Measurements from ENCODE around the gene ESPNL. TPM values are rescaled to one million over a fixed set of nuclear protein-coding genes. Genes with fewer than 3 reads are reported as not detected.

ESPNL gene
- polyA plus RNA-seq, 1 donor from 2014 or later, result 5.5 TPM

GRCh38 chr2:238132463-238133450, 32.6 kb downstream of the ESPNL start:
- no peak overlapping the region for H3K27ac Mint-ChIP-seq
- peaks cover 2% of the 10 kb centered on the region for H3K27me3 Mint-ChIP-seq
- H3K4me1 Mint-ChIP-seq, result no peaks in the 10 kb centered on the region
- peak overlapping the region in 1 of 4 donors; percentile 60 for H3K4me3 Mint-ChIP-seq
- H3K36me3 Mint-ChIP-seq, result no peaks in the 10 kb centered on the region
- no peaks in the 10 kb centered on the region for H3K9me3 Mint-ChIP-seq

DNA sequence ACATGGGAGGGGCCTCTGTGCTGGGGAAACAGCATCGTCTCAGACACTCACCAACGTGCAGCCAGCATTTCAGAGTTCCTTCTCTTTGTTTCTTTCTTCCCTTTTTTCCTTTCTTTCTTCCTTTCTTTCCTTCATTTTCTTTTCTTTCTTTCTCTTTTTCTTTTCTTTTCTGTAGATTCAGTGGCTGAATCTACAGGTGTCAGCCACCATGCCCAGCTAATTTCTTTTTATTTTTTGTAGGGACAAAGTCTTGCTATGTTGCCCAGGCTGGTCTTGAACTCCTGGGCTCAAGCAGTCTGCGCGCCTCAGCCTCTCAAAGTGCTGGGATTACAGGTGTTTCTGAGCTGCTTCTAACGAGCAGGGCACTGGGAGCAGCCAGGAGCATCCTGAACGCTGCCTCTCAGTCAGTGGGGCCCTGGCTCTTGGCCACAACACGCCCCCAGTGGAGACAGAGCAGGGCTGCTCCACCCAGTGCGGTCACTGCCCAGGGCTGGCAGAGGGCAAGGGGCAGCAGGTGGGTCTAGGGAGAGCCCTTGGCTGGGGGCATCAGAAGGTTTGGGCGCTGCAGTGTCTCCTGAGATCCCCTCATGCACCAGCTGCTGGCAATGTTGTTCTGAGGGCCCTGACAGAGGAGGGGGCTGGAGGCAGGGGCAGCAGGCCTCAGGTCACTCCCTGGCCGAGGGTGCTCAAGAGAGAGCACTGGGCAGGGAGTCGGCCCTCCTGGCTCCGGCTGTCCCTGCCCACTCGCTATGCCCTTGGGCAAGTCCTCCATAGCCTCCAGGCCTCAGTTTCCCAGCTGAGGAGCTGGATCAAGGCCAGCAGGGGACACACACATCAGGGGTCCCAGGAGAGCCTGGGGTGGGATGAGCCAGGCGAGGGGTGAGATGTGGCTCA, 33.6 kb downstream of the ESPNL start:
- Mint-ChIP-seq H3K4me1 (peaks cover 0 to 3% (median 0%) of the 10 kb centered on the region in 3 donors), H3K4me3 (no peak overlapping the region), H3K36me3 (no peaks in the 10 kb centered on the region), H3K9me3 (no peaks in the 10 kb centered on the region), H3K27me3 (peaks cover 2% of the 10 kb centered on the region), H3K27ac (no peak overlapping the region)

DNA sequence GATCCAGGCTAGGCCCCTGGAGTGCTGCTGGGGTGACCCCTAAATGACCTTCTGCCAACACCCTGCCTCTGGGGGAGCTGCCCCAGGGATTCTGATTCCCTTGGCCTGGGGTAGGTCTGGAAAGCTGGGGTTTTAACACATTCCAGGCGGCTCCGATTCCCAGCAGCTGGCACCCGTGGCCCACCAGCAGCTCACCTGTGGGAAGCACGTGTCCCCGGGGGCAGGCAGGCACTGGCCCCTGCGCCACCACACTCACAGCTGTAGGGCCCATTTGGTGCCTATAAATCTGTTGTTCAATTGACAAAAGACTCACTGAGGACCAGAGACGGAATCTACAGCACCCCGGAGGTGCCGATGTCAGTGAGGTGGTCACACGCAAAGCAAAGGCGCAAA, 34.2 kb downstream of the ESPNL start:
- Mint-ChIP-seq H3K4me1 (peaks cover 0 to 3% (median 0%) of the 10 kb centered on the region in 3 donors), H3K36me3 (no peaks in the 10 kb centered on the region), H3K4me3 (no peak overlapping the region), H3K9me3 (no peaks in the 10 kb centered on the region), H3K27ac (no peak overlapping the region), H3K27me3 (peaks cover 2% of the 10 kb centered on the region)

- Mint-ChIP-seq H3K27ac (no peak overlapping the region), H3K9me3 (no peaks in the 10 kb centered on the region), H3K4me3 (no peak overlapping the region), H3K4me1 (peaks cover 0 to 3% (median 0%) of the 10 kb centered on the region in 3 donors), H3K27me3 (peaks cover 2% of the 10 kb centered on the region), H3K36me3 (no peaks in the 10 kb centered on the region)
Observed at GRCh38 chr2:238135601-238136150, 35.5 kb downstream of the ESPNL start.

- no peaks in the 10 kb centered on the region for H3K36me3 Mint-ChIP-seq
- peaks cover 0 to 6% (median 0%) of the 10 kb centered on the region in 3 donors for H3K4me1 Mint-ChIP-seq
- H3K27me3 Mint-ChIP-seq, result peaks cover 5% of the 10 kb centered on the region
- peak overlapping the region in 1 of 3 donors; percentile 40 for H3K27ac Mint-ChIP-seq
- peak overlapping the region in 1 of 4 donors; percentile 41 for H3K4me3 Mint-ChIP-seq
- no peaks in the 10 kb centered on the region for H3K9me3 Mint-ChIP-seq
Observed at GRCh38 chr2:238136820-238137537, 36.8 kb downstream of the ESPNL start.

DNA sequence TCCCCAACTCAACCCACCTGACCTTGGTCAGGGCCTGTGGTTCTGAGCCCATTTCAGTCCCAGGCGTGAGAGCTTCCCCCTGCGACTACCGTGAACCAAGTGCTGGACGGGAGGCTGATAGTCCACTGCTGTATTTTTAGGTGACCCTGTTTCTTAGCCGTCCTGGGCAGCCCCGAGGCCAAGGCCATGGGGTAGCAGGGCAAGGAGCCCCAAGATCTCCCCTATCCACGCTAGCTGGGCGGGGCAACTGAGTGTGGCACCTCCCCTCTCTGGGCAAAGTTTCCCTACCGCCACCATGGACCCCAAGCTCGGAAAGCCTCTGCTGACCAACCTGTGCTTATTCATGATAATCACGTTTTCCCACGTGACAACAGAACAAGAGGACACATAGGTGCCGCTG, 37.7 kb downstream of the ESPNL start:
- no peaks in the 10 kb centered on the region for H3K9me3 Mint-ChIP-seq
- H3K4me1 Mint-ChIP-seq, result peaks cover 0 to 6% (median 0%) of the 10 kb centered on the region in 3 donors
- H3K36me3 Mint-ChIP-seq, result no peaks in the 10 kb centered on the region
- peaks cover 5% of the 10 kb centered on the region for H3K27me3 Mint-ChIP-seq
- H3K4me3 Mint-ChIP-seq, result no peak overlapping the region
- H3K27ac Mint-ChIP-seq, result no peak overlapping the region

DNA sequence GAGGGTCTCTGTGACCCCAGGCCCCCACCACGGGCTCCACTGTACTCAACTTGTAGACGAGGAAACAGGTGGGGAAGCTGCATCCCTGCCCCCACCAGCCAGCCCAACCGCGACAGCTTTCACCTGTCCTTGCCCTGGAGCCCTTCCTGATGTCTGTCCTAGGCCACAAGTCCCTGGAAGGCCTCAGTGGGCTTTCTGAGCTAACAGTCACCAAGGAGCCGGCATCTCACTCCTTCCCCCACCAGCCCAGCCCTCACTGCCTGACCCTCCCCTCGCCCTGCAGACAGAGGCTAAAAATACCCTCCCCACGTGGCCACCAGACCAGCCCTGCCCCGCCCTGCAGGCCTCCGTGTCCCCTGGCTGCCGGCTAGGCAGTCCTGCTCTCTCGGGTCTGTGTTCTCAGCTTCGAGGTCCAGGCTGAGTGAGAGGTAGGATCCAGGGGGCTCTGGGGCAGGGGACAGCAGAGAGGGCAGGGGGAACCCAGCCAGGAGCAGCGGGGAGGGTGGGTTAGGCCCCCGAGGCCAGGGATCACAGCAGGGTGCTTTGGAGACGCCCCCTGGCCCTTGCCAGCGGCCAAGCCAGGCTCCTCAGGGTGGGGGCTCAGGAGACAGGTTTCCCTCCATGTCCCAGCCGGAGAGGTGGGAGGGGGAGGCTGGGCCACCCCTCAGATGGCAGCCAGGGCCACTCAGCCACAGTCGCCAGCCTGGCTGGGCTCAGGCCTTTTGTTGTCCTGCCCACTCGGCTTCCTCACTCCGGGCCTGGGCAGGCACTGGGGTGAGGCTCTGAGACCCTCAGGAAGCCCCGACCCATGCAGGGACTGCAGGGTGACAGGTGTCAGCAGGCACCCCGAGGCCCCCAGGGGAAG, 38.4 kb downstream of the ESPNL start, which contains the start of gene KLHL30:
KLHL30 (plus strand) TSS at position 338 of the 865 bp plus-strand sequence. CDS start 2,087 bp downstream, outside the sequence.
- peak within 1 kb of the TSS in 3 of 4 donors; percentile 25 to 83 (median 28) for H3K4me3 Mint-ChIP-seq
- no peaks in the 10 kb centered on the region for H3K36me3 Mint-ChIP-seq
- H3K27me3 Mint-ChIP-seq, result peaks cover 5% of the 10 kb centered on the region
- H3K27ac Mint-ChIP-seq, result peak within 1 kb of the TSS in 1 of 3 donors; percentile 40
- H3K4me1 Mint-ChIP-seq, result peaks cover 0 to 6% (median 0%) of the 10 kb centered on the region in 3 donors
- no peaks in the 10 kb centered on the region for H3K9me3 Mint-ChIP-seq

GRCh38 chr2:238139196-238140039, 39.3 kb downstream of the ESPNL start:
- H3K27ac Mint-ChIP-seq, result no peak overlapping the region
- peak overlapping the region in 3 of 4 donors; percentile 25 to 83 (median 28) for H3K4me3 Mint-ChIP-seq
- H3K9me3 Mint-ChIP-seq, result no peaks in the 10 kb centered on the region
- H3K36me3 Mint-ChIP-seq, result no peaks in the 10 kb centered on the region
- peaks cover 4% of the 10 kb centered on the region for H3K27me3 Mint-ChIP-seq
- H3K4me1 Mint-ChIP-seq, result peaks cover 0 to 6% (median 0%) of the 10 kb centered on the region in 3 donors

- Mint-ChIP-seq H3K27me3 (peaks cover 3% of the 10 kb centered on the region), H3K27ac (no peak overlapping the region), H3K9me3 (no peaks in the 10 kb centered on the region), H3K4me1 (peaks cover 0 to 6% (median 0%) of the 10 kb centered on the region in 3 donors), H3K4me3 (no peak overlapping the region), H3K36me3 (no peaks in the 10 kb centered on the region)
Observed at GRCh38 chr2:238140040-238140439, 39.9 kb downstream of the ESPNL start.

DNA sequence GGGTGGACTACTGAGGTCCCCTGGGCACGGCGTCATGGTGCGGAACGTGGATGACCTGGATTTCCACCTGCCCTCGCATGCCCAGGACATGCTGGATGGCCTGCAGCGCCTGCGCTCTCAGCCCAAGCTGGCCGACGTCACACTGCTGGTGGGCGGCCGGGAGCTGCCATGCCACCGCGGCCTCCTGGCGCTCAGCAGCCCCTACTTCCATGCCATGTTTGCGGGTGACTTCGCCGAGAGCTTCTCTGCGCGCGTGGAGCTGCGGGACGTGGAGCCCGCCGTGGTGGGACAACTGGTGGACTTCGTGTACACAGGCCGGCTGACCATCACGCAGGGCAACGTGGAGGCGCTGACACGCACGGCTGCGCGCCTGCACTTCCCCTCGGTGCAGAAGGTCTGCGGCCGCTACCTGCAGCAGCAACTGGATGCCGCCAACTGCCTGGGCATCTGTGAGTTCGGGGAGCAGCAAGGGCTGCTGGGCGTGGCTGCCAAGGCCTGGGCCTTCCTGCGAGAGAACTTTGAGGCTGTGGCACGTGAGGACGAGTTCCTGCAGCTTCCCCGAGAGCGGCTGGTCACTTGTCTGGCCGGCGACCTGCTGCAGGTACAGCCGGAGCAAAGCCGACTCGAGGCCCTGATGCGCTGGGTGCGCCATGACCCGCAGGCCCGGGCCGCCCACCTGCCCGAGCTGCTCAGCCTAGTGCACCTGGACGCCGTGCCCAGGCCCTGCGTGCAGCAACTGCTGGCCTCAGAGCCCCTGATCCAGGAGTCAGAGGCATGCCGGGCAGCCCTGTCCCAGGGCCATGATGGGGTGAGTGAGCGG, 40.8 kb downstream of the ESPNL start:
- no peaks in the 10 kb centered on the region for H3K36me3 Mint-ChIP-seq
- no peak overlapping the region for H3K27ac Mint-ChIP-seq
- H3K4me3 Mint-ChIP-seq, result no peak overlapping the region
- H3K9me3 Mint-ChIP-seq, result no peaks in the 10 kb centered on the region
- peaks cover 0 to 6% (median 0%) of the 10 kb centered on the region in 3 donors for H3K4me1 Mint-ChIP-seq
- H3K27me3 Mint-ChIP-seq, result peaks cover 3% of the 10 kb centered on the region

DNA sequence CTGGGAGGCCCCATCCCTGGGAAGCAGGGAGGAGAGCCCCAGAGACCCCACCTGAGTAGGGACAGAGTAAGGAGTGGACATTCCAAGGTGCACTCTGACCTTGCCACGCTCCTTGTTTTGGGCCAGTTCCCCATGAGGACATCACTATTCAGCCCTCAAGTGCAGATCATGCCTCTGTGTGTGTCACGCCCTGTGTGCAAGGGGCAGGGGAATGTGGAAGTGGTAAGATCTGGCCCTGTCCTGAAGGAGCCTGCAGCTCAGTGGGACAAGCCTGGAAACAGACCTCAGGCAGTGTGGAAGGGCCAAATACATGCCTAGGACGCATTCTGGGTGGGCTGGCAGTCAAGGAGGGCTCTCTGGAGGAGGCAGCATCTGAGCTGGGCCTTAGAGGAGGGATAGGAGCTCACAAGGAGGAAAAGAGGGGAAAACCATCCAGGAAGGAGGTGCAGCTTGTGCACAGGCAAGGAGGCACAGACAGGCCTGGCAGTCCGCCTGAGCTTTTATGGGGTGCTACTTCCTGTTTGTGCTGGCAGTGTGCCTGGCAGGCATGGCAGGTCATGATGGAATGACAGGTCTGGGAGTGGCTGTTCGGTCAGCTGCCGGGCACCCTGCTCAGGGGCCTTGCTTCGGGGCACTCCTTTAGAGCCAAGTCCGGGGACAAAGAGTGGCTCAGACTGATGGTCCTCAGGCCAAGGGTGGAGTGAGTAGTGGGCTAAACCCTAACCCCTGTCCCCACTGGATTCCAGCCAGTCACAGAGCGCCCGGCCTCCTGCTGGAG, 41.6 kb downstream of the ESPNL start:
- no peaks in the 10 kb centered on the region for H3K9me3 Mint-ChIP-seq
- no peak overlapping the region for H3K27ac Mint-ChIP-seq
- no peaks in the 10 kb centered on the region for H3K36me3 Mint-ChIP-seq
- no peak overlapping the region for H3K4me3 Mint-ChIP-seq
- H3K4me1 Mint-ChIP-seq, result peaks cover 0 to 6% (median 0%) of the 10 kb centered on the region in 3 donors
- peaks cover 3% of the 10 kb centered on the region for H3K27me3 Mint-ChIP-seq
